Naive thymus-derived CD4-positive, alpha-beta T cell (primary cell): ENCODE data around the gene ZBTB20. TPM values are rescaled to one million over a fixed set of nuclear protein-coding genes. Genes with fewer than 3 reads are reported as not detected.

Source experiments
- ATAC-seq: fragments of 150-1000 bp; cut with Tn5 transposase; 2 replicates; pipeline ENCODE4 v1.10.0; 2021; ENCODE audit warnings: mild to moderate bottlenecking, moderate library complexity
- CTCF ChIA-PET: fragments of 350-600 bp; sonication (Branson Sonifier 250); formaldehyde crosslinking; loops from one replicate; lab custom pipeline; 2021; ENCODE audit warnings: antibody characterized with exemption; lab: Charles Lee
- POLR2A ChIA-PET: fragments of 350-600 bp; sonication (Branson Sonifier 250); formaldehyde crosslinking; loops from one replicate; lab custom pipeline; 2021; ENCODE audit warnings: antibody characterized with exemption, inconsistent platforms; lab: Charles Lee
- DNase-seq, 9 donors: peaks; one replicate each; pipeline versions ENCODE4 v3.0.0 to v3.0.0-alpha.2; 2020 to 2022; ENCODE audit warnings: mixed read lengths in 1 of 9
- H3K27ac ChIP-seq: one replicate; pipeline ENCODE4 v1.7.0; 2013; ENCODE audit warnings: mild to moderate bottlenecking, low read depth, low read length, moderate library complexity
- H3K27me3 ChIP-seq, 2 donors: one replicate each; pipeline ENCODE4 v1.7.0; 2013; ENCODE audit warnings: low read length in 2 of 2, mild to moderate bottlenecking in 2 of 2, moderate library complexity in 2 of 2; ENCODE audit not compliant: control insufficient read depth in 2 of 2, insufficient read depth in 2 of 2
- H3K36me3 ChIP-seq, 3 experiments: 1 replicate in 2 of 3; 2 replicates in 1 of 3; pipeline ENCODE4 v1.7.0; 2013; ENCODE audit warnings: low read length in 3 of 3, mild to moderate bottlenecking in 3 of 3, moderate library complexity in 1 of 3; ENCODE audit not compliant: insufficient read depth in 3 of 3, control insufficient read depth in 2 of 3
- H3K4me1 ChIP-seq, 2 donors: one replicate each; pipeline ENCODE4 v1.7.0; 2013; ENCODE audit warnings: low read length in 2 of 2, mild to moderate bottlenecking in 2 of 2, moderate library complexity in 1 of 2; ENCODE audit not compliant: control insufficient read depth in 2 of 2, insufficient read depth in 2 of 2
- H3K4me3 ChIP-seq: 2 replicates; pipeline ENCODE4 v1.7.0; 2013; ENCODE audit warnings: mild to moderate bottlenecking, low read length
- H3K9me3 ChIP-seq, 3 experiments: 1 replicate in 2 of 3; 2 replicates in 1 of 3; pipeline ENCODE4 v1.7.0; 2013; ENCODE audit warnings: low read length in 3 of 3; ENCODE audit not compliant: control insufficient read depth in 2 of 3
- H3K27ac Mint-ChIP-seq, 9 donors: one replicate each; pipeline ENCODE4 v1.8.0; 2020 to 2022; ENCODE audit warnings: mixed read lengths in 9 of 9, mild to moderate bottlenecking in 8 of 9, moderate library complexity in 5 of 9, inconsistent platforms in 2 of 9
- H3K27me3 Mint-ChIP-seq, 5 donors: one replicate each; pipeline ENCODE4 v1.8.0; 2021 to 2022; ENCODE audit warnings: mixed read lengths in 5 of 5, mild to moderate bottlenecking in 1 of 5
- H3K36me3 Mint-ChIP-seq, 5 donors: one replicate each; pipeline ENCODE4 v1.8.0; 2020 to 2022; ENCODE audit warnings: mixed read lengths in 5 of 5, mild to moderate bottlenecking in 3 of 5, inconsistent platforms in 1 of 5
- H3K4me1 Mint-ChIP-seq, 7 donors: one replicate each; pipeline ENCODE4 v1.8.0; 2020 to 2022; ENCODE audit warnings: mixed read lengths in 7 of 7, mild to moderate bottlenecking in 3 of 7, inconsistent platforms in 1 of 7
- H3K4me3 Mint-ChIP-seq, 10 donors: one replicate each; pipeline ENCODE4 v1.8.0; 2020 to 2022; ENCODE audit warnings: mild to moderate bottlenecking in 10 of 10, mixed read lengths in 10 of 10, moderate library complexity in 6 of 10, inconsistent platforms in 2 of 10
- H3K9me3 Mint-ChIP-seq, 11 donors: one replicate each; pipeline ENCODE4 v1.8.0; 2020 to 2022; ENCODE audit warnings: mixed read lengths in 11 of 11, mild to moderate bottlenecking in 4 of 11, inconsistent platforms in 1 of 11, moderate library complexity in 1 of 11
- intact Hi-C, 2 donors: fragments of 100-400 bp; cut with micrococcal nuclease; formaldehyde crosslinking; loops; one replicate each; pipeline ENCODE4 v1.15.1; 2023
- polyA plus RNA-seq, 2 donors: library from polyadenylated mRNA; unstranded; fragments of 300-500 nt; fragmentation: Illumina TruSeq; gene quantifications; one replicate each; pipeline ENCODE4 v1.2.3, GENCODE V29; 2021
- total RNA-seq, 6 experiments: library from RNA in 5 of 6; stranded (reverse) in 5 of 6; gene quantifications; 1 replicate in 5 of 6; 2 replicates in 1 of 6; pipeline ENCODE4 v1.2.3 and lab custom pipeline; 2021 to 2026

The ZBTB20 gene
- total and polyA plus RNA-seq, 7 experiments from 2014 or later: 14.9 to 69.5 (median 59.2) TPM

GRCh38 chr3:115021061-115021460, 126.0 kb downstream of the ZBTB20 start:
- POLR2A ChIA-PET: interaction anchor here (0.6 kb wide), 1 partner anchor 18 kb away, joined by 3 read pairs; no protein-coding TSS in a partner anchor
- no peak for ATAC-seq
- peaks cover 0 to 59% (median 47%) of the 10 kb centered on the region in 5 donors for H3K36me3 Mint-ChIP-seq

GRCh38 chr3:115019900-115020299, 127.2 kb downstream of the ZBTB20 start:
- Mint-ChIP-seq H3K4me3 (no peak overlapping the region), H3K9me3 (peaks cover 0 to 23% (median 7%) of the 10 kb centered on the region in 11 donors), H3K27ac (no peak overlapping the region), H3K27me3 (no peaks in the 10 kb centered on the region), H3K36me3 (peaks cover 0 to 62% (median 59%) of the 10 kb centered on the region in 5 donors), H3K4me1 (peaks cover 0 to 19% (median 2%) of the 10 kb centered on the region in 7 donors)
- Histone ChIP-seq H3K9me3 (no peaks in the 10 kb centered on the region), H3K4me1 (no peaks in the 10 kb centered on the region), H3K36me3 (no peaks in the 10 kb centered on the region), H3K27me3 (no peaks in the 10 kb centered on the region), H3K27ac (no peak overlapping the region), H3K4me3 (no peak overlapping the region)
- DNase-seq (no peak), ATAC-seq (no peak)
- ChIA-PET POLR2A (no interaction called here), CTCF (no interaction called here)
- intact Hi-C loops: no loop called here

More at GRCh38 chr3:115021061-115021460, 126.0 kb downstream of the ZBTB20 start:
- Histone ChIP-seq H3K27me3 (no peaks in the 10 kb centered on the region), H3K4me3 (no peak overlapping the region), H3K9me3 (no peaks in the 10 kb centered on the region), H3K36me3 (no peaks in the 10 kb centered on the region), H3K27ac (no peak overlapping the region), H3K4me1 (no peaks in the 10 kb centered on the region)
- Mint-ChIP-seq H3K27ac (no peak overlapping the region), H3K4me1 (peaks cover 0 to 19% (median 2%) of the 10 kb centered on the region in 7 donors), H3K4me3 (no peak overlapping the region), H3K27me3 (no peaks in the 10 kb centered on the region), H3K9me3 (peaks cover 0 to 17% (median 6%) of the 10 kb centered on the region in 11 donors)
- CTCF ChIA-PET: interaction anchor here (1.0 kb wide), 1 partner anchor 194 kb away, joined by 3 read pairs; no protein-coding TSS in a partner anchor
- intact Hi-C loops: no loop called here
- no peak for DNase-seq

- peaks cover 0 to 23% (median 7%) of the 10 kb centered on the region in 11 donors for H3K9me3 Mint-ChIP-seq
- DNase-seq (no peak), ATAC-seq (no peak)
- peaks cover 0 to 18% (median 3%) of the 10 kb centered on the region in 7 donors for H3K4me1 Mint-ChIP-seq
- H3K27ac ChIP-seq: no peak overlapping the region
- H3K4me3 ChIP-seq: no peak overlapping the region
- H3K27me3 Mint-ChIP-seq: no peaks in the 10 kb centered on the region
- no peaks in the 10 kb centered on the region for H3K27me3 ChIP-seq
- no peak overlapping the region for H3K27ac Mint-ChIP-seq
- intact Hi-C loops: no loop called here
- CTCF ChIA-PET: no interaction called here
- POLR2A ChIA-PET: no interaction called here
- no peak overlapping the region for H3K4me3 Mint-ChIP-seq
- no peaks in the 10 kb centered on the region for H3K9me3 ChIP-seq
- no peaks in the 10 kb centered on the region for H3K4me1 ChIP-seq
- no peaks in the 10 kb centered on the region for H3K36me3 ChIP-seq
- H3K36me3 Mint-ChIP-seq: peaks cover 0 to 59% (median 53%) of the 10 kb centered on the region in 5 donors
Observed at GRCh38 chr3:115018694-115019093, 128.4 kb downstream of the ZBTB20 start.

GRCh38 chr3:115007966-115008365, 139.1 kb downstream of the ZBTB20 start:
- H3K27ac ChIP-seq: no peak overlapping the region
- peaks cover 0 to 66% (median 55%) of the 10 kb centered on the region in 5 donors for H3K36me3 Mint-ChIP-seq

GRCh38 chr3:115004201-115005140, 142.6 kb downstream of the ZBTB20 start:
- Histone ChIP-seq H3K27me3 (no peaks in the 10 kb centered on the region), H3K36me3 (peaks cover 0 to 4% (median 0%) of the 10 kb centered on the region in 3 experiments), H3K9me3 (no peaks in the 10 kb centered on the region), H3K27ac (no peak overlapping the region), H3K4me1 (no peaks in the 10 kb centered on the region), H3K4me3 (no peak overlapping the region)
- ATAC-seq: no peak
- H3K9me3 Mint-ChIP-seq: peaks cover 0 to 24% (median 2%) of the 10 kb centered on the region in 11 donors
- ChIA-PET CTCF (no interaction called here), POLR2A (no interaction called here)
- peaks cover 0 to 12% (median 6%) of the 10 kb centered on the region in 7 donors for H3K4me1 Mint-ChIP-seq
- H3K27ac Mint-ChIP-seq: no peak overlapping the region
- H3K27me3 Mint-ChIP-seq: no peaks in the 10 kb centered on the region
- no peak for DNase-seq
- intact Hi-C loops: no loop called here
- H3K36me3 Mint-ChIP-seq: peaks cover 0 to 62% (median 52%) of the 10 kb centered on the region in 5 donors
- no peak overlapping the region for H3K4me3 Mint-ChIP-seq

More at GRCh38 chr3:115007966-115008365, 139.1 kb downstream of the ZBTB20 start:
- H3K27me3 Mint-ChIP-seq: no peaks in the 10 kb centered on the region
- H3K4me1 Mint-ChIP-seq: peaks cover 0 to 24% (median 17%) of the 10 kb centered on the region in 7 donors
- Histone ChIP-seq H3K9me3 (no peaks in the 10 kb centered on the region), H3K4me3 (no peak overlapping the region), H3K27me3 (no peaks in the 10 kb centered on the region), H3K4me1 (no peaks in the 10 kb centered on the region), H3K36me3 (peaks cover 0 to 4% (median 0%) of the 10 kb centered on the region in 3 experiments)
- POLR2A ChIA-PET: no interaction called here
- DNase-seq (no peak), ATAC-seq (no peak)
- H3K27ac Mint-ChIP-seq: peak overlapping the region in 2 of 9 donors; percentile 4 to 38
- no peak overlapping the region for H3K4me3 Mint-ChIP-seq
- peaks cover 0 to 17% (median 2%) of the 10 kb centered on the region in 11 donors for H3K9me3 Mint-ChIP-seq
- intact Hi-C loops: no loop called here
- CTCF ChIA-PET: no interaction called here

GRCh38 chr3:114998971-114999579, 148.0 kb downstream of the ZBTB20 start:
- peaks cover 7 to 53% (median 49%) of the 10 kb centered on the region in 5 donors for H3K36me3 Mint-ChIP-seq
- H3K4me3 ChIP-seq: no peak overlapping the region
- H3K27me3 ChIP-seq: no peaks in the 10 kb centered on the region
- POLR2A ChIA-PET: no interaction called here
- no peak for DNase-seq
- H3K4me1 ChIP-seq: no peaks in the 10 kb centered on the region
- H3K36me3 ChIP-seq: no peaks in the 10 kb centered on the region
- H3K27me3 Mint-ChIP-seq: no peaks in the 10 kb centered on the region
- no peak overlapping the region for H3K4me3 Mint-ChIP-seq
- H3K9me3 Mint-ChIP-seq: peaks cover 3 to 49% (median 12%) of the 10 kb centered on the region in 11 donors
- ATAC-seq: no peak
- H3K27ac ChIP-seq: no peak overlapping the region
- intact Hi-C loops: no loop called here
- no peaks in the 10 kb centered on the region for H3K9me3 ChIP-seq
- peaks cover 0 to 17% (median 4%) of the 10 kb centered on the region in 7 donors for H3K4me1 Mint-ChIP-seq
- H3K27ac Mint-ChIP-seq: no peak overlapping the region
- CTCF ChIA-PET: interaction anchor here (0.6 kb wide), 1 partner anchor 602 kb away, joined by 3 read pairs; no protein-coding TSS in a partner anchor
